NCI-H1694 (cell line): ENCODE data around the gene TMEM52.
"Not testable (repeated sequence)": the region's sequence is repeated elsewhere in the genome, so short reads cannot be mapped to it uniquely, and the experiment has no call there.

ENCODE experiments used
- DNase-seq: peaks from one replicate; lab custom pipeline; 2025; lab: John Stamatoyannopoulos, UW

The TMEM52 gene

GRCh38 chr1:1946540-1946939 is 27.5 kb upstream of the TMEM52 start:
- DNase-seq: no peak

- no peak for DNase-seq
Measured at GRCh38 chr1:1945782-1946393, 26.8 kb upstream of the TMEM52 start.

GRCh38 chr1:1943834-1944570 is 24.9 kb upstream of the TMEM52 start:
- DNase-seq: no peak

- DNase-seq: no peak
Measured at GRCh38 chr1:1942753-1943656, 23.9 kb upstream of the TMEM52 start.

- no peak for DNase-seq
Measured at GRCh38 chr1:1941868-1942752, 23.0 kb upstream of the TMEM52 start.

GRCh38 chr1:1941211-1941841 is 22.2 kb upstream of the TMEM52 start:
- DNase-seq: no peak

GRCh38 chr1:1940123-1940425 is 21.0 kb upstream of the TMEM52 start:
- DNase-seq: no peak

- DNase-seq: no peak
Measured at GRCh38 chr1:1939296-1940122, 20.4 kb upstream of the TMEM52 start.

GRCh38 chr1:1938613-1939295 is 19.7 kb upstream of the TMEM52 start:
- DNase-seq: no peak

- no peak for DNase-seq
Measured at GRCh38 chr1:1938276-1938573, 19.1 kb upstream of the TMEM52 start.

GRCh38 chr1:1937549-1938275 is 18.6 kb upstream of the TMEM52 start:
- DNase-seq: no peak

- DNase-seq: no peak
Measured at GRCh38 chr1:1937061-1937460, 18.0 kb upstream of the TMEM52 start.

- DNase-seq: not testable (repeated sequence)
Measured at GRCh38 chr1:1934848-1935247, 15.8 kb upstream of the TMEM52 start.

- no peak for DNase-seq
Measured at GRCh38 chr1:1929639-1930545, 10.8 kb upstream of the TMEM52 start.

- no peak for DNase-seq
Measured at GRCh38 chr1:1929102-1929638, 10.1 kb upstream of the TMEM52 start.

- no peak for DNase-seq
Measured at GRCh38 chr1:1928231-1929101, 9.4 kb upstream of the TMEM52 start.

- no peak for DNase-seq
Measured at GRCh38 chr1:1927751-1928150, 8.7 kb upstream of the TMEM52 start.
